GM19023 (cell line): ENCODE results near the gene ABHD6.

Source experiments
- ATAC-seq: cut with Tn5 transposase; IDR thresholded peaks from one replicate; pipeline ENCODE4 v1.9.1; 2021; ENCODE audit warnings: mild to moderate bottlenecking, moderate library complexity; ENCODE audit not compliant: unreplicated experiment

Gene ABHD6

GRCh38 chr3:58307639-58308215 lies 70.1 kb downstream of the ABHD6 start:
- ATAC-seq = no peak

- no peak for ATAC-seq
Observed at GRCh38 chr3:58308728-58309127, 71.1 kb downstream of the ABHD6 start.

- ATAC-seq = no peak
Observed at GRCh38 chr3:58317811-58318210, 80.2 kb downstream of the ABHD6 start.

GRCh38 chr3:58321791-58322190 lies 84.2 kb downstream of the ABHD6 start:
- no peak for ATAC-seq

- no peak for ATAC-seq
Observed at GRCh38 chr3:58322793-58323192, 85.2 kb downstream of the ABHD6 start.

GRCh38 chr3:58323529-58324390 lies 86.2 kb downstream of the ABHD6 start:
- no peak for ATAC-seq

- ATAC-seq = no peak
Observed at GRCh38 chr3:58324391-58325390, 87.1 kb downstream of the ABHD6 start.

GRCh38 chr3:58325525-58325992 lies 88.0 kb downstream of the ABHD6 start:
- ATAC-seq = no peak

GRCh38 chr3:58326267-58326900 lies 88.8 kb downstream of the ABHD6 start:
- no peak for ATAC-seq

GRCh38 chr3:58329150-58329921 lies 91.7 kb downstream of the ABHD6 start:
- ATAC-seq = no peak

- no peak for ATAC-seq
Observed at GRCh38 chr3:58329922-58330413, 92.4 kb downstream of the ABHD6 start.

GRCh38 chr3:58331593-58332152 lies 94.1 kb downstream of the ABHD6 start:
- no peak for ATAC-seq

GRCh38 chr3:58332575-58333188 lies 95.1 kb downstream of the ABHD6 start, which contains the start of gene PXK:
TSS of gene PXK (plus strand) at chr3:58332892. CDS start at chr3:58332989, 97 bp downstream.
- ATAC-seq = peak; percentile 94

GRCh38 chr3:58333206-58334012 lies 95.8 kb downstream of the ABHD6 start:
- peak; percentile 37 for ATAC-seq

- ATAC-seq = no peak
Observed at GRCh38 chr3:58334013-58334321, 96.4 kb downstream of the ABHD6 start.

GRCh38 chr3:58334506-58334884 lies 96.9 kb downstream of the ABHD6 start:
- no peak for ATAC-seq

- ATAC-seq = no peak
Observed at GRCh38 chr3:58335652-58335947, 98.0 kb downstream of the ABHD6 start.

GRCh38 chr3:58336135-58336882 lies 98.7 kb downstream of the ABHD6 start:
- no peak for ATAC-seq
